ENCODE results near the gene NDUFB10.

The NDUFB10 gene

DNA sequence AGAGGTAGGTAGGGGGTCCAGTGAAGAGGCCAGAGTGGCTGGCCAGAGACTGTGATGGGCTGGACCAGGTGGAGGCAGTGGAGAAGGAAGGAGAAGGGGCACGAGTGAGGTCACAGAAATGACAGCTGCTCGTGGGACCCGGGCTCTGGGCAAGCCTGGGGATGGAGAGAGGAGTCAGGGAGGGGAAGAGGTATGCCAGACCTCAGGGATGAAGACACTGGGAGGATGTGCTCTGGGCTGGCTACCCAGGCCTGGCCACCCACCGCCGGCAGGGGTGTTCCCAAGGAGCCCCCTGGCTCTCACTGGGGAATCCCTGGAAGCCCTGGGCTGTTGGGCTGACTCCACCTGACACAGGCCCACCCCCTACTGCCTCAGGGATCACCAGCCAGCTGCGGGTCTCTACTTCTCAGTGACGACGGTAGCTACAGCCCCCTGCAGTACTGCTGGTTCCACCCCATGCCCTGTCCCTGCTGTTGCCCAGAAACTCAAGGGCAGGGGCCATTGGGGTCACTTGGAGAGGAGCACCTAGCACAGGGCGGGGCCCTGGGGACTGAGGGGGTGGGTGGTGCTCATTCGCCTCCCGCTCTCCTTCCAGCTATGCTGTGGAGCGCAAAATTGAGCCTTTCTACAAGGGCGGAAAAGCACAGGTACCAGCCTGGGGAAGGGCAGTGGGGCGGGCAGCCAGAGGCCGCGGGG is 14.3 kb downstream of the NDUFB10 start:
- no peak for DNase-seq

DNA sequence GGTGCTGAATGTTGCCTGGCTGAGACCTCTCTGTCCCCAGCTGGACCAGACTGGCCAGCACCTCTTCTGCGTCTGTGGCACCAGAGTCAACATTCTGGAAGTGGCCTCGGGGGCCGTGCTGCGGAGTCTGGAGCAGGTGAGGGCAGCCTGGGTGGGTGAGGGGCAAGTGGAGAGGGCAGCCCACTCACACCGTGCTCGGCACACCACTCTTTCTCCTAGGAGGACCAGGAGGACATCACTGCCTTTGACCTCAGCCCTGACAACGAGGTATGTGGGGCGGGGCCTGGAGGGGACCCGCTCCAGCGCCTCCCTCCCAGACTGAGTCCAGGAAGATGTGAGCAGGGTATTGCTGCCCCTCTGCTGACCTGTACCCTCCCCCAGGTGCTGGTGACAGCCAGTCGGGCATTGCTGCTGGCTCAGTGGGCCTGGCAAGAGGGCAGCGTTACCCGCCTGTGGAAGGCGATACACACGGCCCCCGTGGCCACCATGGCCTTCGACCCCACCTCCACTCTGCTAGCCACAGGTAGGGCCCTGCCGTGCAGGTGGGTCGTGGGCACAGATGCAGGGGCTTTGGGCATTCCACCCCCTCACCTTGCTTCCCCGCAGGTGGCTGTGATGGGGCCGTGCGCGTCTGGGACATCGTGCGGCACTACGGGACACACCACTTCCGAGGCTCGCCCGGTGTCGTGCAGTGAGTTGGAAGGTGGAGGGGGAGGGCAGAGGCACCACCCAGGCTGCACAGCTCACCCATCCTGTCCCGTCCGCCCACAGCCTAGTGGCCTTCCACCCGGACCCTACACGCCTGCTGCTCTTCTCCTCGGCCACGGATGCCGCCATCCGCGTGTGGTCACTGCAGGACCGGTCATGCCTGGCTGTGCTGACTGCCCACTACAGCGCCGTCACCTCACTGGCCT is 15.1 kb downstream of the NDUFB10 start:
- no peak for DNase-seq

DNA sequence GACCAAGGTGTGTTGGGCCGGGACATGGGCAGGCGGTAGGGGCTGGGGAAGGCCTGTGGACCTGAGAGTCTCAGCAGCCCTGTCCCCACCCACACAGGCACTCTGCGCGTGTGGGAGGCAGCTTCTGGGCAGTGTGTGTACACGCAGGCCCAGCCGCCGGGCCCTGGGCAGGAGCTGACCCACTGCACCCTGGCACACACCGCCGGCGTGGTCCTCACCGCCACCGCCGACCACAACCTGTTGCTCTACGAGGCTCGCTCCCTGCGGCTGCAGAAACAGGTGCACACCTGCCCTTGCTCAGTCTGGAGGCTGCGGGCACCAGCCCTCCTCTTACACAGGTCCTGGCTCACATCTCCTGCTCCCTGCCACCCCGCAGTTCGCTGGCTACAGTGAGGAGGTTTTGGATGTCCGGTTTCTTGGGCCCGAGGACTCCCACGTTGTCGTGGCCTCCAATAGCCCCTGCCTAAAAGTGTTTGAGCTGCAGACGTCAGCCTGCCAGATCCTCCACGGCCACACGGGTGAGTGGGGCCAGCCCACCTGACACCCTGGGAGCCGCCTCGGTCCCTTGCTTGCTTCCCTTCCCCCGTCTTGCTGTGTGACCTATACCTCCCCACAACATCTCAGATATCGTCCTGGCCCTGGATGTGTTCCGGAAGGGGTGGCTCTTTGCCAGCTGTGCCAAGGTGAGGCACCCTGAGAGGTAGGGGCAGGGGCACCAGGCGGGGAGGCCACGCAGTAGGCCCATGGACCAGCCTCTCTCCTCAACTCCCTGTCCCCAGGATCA is 16.3 kb downstream of the NDUFB10 start:
- no peak for DNase-seq

DNA sequence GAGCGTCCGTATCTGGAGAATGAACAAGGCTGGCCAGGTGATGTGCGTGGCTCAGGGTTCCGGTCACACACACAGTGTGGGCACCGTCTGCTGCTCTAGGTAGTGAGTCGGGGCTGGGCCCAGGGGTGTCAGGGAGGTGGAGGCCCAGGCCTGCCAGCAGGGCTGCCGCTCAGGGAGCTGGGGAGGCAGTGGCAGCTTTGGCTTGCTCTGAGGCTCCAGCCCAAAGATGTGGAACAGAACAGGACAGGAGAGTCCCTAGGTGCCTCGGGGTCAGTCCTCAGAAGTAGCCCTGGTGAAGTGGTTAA is 16.8 kb downstream of the NDUFB10 start:
- no peak for DNase-seq

DNA sequence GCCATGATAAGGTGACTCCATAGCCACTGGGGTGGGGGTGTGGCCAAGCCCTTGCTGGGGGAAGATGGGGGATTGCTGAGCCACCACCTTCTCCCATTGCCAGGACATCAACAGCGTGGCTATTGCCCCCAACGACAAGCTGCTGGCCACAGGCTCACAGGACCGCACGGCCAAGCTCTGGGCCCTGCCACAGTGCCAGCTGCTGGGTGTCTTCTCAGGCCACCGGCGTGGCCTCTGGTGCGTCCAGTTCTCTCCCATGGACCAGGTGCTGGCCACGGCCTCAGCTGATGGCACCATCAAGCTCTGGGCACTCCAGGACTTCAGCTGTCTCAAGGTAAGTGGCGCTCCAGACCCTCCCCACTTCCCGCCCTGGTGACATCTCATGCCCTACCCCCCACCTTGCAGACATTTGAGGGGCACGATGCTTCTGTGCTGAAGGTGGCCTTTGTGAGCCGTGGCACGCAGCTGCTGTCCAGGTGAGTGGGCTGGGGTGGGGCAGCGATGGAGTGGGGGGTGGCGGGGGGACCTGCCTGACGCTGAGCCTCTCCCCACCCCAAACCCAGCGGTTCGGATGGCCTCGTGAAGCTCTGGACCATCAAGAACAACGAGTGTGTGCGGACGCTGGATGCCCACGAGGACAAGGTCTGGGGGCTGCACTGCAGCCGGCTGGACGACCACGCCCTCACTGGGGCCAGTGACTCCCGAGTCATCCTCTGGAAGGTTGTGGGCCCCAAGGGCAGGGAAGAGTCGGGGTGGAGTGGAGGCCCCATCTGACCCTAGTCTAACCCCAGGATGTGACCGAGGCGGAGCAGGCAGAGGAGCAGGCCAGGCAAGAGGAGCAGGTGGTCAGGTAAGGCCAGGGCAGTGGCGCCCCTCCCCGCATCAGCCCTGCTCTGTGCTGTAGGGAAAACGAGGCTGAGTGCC is 17.9 kb downstream of the NDUFB10 start:
- DNase-seq: no peak

DNA sequence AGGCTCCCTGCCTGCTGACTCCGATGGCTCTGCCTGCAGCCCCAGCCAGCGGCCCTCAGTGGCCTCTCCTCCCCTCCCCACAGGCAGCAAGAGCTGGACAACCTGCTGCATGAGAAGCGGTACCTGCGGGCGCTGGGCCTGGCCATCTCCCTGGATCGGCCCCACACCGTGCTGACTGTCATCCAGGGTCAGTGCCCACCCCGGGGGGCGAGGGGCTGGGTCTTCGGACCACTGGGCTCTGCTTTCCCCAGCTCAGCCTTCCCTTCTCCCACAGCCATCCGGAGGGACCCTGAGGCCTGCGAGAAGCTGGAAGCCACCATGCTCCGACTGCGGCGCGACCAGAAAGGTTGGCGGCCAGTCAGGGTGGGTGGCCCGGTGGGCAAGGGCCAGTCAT is 18.5 kb downstream of the NDUFB10 start:
- no peak for DNase-seq

DNA sequence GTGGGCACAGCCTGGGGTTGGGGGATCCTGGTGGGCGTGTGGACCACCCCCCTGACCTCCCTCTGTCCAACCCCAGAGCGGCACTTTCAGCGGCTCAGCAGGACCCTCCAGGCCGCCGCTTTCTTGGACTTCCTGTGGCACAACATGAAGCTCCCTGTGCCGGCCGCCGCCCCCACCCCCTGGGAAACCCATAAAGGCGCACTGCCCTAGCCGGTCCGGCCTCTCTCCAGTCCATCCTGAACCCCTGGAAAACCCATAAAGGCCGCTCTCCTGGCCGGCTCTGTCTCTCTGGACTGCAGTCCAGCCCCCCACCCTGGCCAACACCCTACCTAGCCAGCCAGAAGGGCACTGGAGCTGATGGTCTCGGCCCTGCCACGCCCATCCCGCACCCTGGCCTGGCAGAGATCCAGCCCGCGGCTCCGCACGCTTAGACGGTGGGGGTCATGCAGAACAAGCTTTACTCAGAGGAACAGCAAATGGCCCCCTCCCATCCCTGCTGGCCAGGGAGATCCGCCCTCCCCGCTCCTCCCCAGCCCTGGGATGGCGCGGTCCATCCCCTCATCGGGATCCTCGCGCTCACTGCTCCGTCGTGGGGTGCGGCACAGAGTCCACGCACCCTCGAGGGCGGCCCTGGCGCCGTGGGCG is 19.3 kb downstream of the NDUFB10 start:
- DNase-seq: no peak

DNA sequence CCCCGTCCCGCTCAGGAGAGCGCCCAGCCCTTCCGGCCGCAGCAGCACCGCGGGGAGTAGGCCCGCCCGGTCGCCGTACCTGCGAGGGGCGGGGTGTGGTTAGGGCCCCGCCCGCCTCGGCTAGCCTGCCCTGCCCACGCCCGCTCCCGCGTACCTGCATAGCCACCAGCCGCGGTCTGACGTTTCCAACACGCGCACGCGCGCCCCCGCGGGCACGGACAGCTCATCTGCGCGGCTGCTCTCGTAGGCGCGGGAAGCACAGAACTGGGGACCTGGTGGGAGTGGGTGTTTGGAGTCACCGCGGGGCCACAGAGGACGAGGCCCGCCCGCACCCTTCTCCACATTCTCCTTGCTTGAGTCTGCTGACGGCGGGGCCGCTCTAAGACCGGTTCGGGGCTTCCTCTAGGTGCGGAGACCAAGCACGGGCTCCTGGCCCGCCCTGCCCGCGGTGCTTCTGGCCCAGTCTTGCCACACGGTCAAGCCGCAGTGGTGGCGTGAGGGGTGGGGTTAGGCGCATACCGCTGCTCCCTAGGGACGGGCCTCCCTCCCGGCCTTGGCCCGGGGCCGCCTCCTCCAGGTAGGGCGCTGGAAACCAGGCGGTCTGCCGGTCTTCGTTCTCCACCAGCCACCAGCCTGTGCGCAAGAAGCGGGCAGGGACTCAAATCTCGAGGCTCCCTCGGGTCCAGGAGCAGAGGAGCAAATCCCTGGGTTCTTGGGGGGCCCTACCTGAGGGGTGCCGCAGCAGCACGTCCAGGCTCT is 20.1 kb downstream of the NDUFB10 start:
- no peak for DNase-seq

DNA sequence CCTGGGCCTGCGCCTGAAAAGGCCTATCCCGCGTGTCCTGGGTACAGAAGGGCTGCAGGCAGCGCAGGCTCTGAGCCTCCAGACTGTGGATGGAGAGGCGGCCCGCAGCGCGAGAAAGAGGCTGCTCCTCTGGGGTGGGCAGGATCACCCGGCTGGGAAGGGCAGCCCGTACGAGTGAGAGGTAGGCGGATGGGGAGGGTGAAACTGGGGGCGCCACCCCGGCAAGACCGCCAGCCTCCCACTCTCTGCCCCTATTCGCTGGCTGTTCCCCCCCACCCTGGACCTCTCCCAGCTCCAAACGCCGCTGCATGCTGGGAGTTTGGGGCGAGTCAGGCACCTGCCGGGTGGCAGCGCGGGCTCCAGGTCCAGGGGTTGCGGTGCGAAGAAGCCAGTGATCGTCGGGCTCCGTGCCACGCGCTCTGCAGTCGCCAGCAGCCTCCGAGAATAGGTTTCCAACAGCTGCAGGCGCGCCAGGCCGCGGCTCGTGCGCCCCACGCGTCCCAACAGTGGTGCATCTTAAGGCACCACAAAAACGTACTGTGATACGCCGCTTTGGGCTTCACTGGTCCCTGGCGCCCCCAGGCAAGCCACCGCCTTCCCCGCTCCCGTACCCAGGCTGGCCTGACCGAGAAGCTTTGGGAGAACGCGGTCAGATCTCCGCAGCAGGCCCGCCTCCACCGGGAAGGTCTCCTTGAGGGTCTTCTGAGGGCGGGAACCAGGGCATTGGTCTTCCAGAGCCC is 20.9 kb downstream of the NDUFB10 start:
- DNase-seq: no peak

DNA sequence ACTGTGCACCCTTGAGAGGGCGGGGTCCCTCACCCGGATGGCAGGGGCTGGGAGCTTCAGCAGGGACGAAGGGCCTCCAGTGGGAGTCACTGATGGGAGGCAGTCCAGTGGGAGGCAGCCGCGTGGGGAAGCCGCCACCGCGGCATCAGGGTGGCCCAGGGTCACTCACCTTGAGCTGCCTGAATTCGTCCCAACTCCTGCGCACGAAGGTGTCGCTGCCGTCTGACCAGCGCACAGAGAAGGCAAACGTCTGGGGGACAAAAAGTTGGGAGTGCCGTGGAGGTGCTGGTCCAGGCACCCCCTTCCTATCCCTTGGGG is 21.4 kb downstream of the NDUFB10 start:
- DNase-seq: no peak

DNA sequence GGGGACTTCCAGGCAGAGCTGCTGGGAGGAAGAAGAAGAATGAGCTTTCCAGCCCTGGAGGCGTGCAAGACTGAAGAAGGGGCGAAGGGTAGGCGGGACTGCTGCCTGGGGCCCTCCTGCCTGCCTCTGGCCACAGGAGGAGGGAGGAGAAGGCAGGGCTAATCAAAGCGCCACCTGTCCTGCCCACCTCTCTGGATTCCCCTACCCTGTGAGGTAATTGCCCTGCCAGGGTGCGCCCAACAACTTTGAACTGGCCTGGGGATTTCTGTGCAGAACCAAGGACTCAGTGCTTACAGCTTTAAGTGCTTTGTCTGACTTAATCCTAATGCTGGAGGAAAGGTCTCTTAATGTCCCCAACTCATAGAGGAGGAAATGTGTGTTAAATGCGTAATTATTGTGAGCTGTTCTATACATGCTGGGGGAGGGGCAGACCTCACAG is 22.1 kb downstream of the NDUFB10 start, which contains the start of gene NOXO1:
NOXO1 (minus strand) TSS at position 72 of the 439 bp plus-strand sequence. CDS start 290 bp downstream, outside the sequence.
- DNase-seq: no peak

DNA sequence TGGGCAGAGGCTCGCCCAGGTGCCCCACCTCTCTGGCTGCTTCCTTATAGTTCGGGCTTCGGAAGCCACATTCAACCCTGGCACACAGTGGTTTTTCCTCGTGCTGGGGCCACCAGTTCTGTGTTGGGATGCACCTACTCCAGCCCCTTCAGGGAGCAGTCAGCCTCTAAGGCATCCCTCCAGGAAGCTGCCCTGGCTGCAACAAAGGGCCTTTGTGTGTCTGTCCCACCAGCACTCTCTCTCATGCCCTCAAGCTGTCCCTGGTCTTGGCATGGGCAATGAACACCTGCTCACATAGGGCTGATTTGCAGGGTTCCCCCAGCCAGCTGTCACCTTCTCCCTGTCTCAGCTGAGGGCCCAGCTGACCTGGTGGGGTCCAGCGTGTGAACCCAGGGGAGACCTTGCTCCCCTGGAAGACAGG is 22.7 kb downstream of the NDUFB10 start:
- DNase-seq: no peak

DNA sequence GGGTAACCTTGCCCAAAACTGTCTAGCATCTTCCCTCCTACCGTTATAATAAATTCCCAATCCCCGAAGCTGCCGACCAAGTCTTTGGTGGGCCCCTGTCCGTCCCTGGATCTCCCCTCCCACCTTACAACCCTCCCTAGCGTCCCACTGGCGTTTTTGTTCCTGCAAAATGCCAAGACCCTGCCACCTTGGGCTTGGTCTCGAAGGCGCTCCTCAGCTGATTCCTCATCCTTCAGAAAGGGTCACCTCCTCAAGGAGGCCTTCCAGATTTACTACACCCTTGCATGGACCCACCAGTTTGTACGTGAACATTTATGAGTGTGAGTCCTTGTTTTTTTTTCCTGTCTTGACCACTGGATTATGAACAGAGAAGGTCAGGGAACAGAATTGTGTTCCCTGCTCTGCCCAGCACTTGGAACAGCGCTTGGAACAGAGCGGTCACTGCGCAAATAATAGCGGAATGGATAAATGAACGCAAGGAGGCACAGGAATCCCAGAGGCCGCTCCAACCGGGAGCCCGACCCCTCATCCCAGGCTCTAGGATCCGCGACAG is 23.7 kb downstream of the NDUFB10 start:
- DNase-seq: no peak

DNA sequence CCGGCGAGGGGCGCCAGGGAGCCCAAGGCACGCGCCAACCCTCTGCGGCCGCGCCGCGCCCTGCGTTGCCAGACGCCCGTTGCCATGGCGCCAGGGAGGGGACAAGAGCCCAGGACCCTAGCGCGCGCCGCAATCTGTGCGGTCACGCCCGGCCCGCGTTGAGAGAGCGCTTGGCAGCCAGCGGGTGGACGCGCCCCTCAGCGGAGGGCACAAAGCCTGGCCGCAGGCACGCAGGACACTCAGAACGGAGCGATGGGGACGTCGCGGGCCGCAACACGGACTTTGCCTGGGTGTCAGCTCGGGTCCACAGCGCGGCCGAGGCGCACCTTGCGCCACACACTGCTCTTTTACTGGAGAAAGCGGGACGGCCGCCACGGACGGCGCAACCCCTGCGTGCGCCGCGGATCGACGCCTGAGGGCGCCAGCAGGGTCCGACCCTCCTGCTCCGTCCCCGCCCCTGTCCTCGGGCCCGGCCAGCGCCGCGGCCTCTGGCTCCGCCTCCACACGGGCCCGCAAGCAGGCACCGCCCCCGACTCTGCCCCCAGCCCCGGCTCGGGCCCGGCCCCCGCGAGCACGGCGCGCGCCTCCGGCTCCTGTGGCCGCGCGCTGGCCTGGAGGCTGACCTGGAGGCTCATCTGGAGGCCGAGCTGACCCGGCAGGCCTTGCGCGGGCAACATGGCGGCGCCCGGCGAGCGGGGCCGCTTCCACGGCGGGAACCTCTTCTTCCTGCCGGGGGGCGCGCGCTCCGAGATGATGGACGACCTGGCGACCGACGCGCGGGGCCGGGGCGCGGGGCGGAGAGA is 24.4 kb downstream of the NDUFB10 start, which contains the start of gene GFER:
GFER (plus strand) TSS at position 650 of the 803 bp plus-strand sequence; CDS start at position 676, 26 bp downstream.
- no peak for DNase-seq

DNA sequence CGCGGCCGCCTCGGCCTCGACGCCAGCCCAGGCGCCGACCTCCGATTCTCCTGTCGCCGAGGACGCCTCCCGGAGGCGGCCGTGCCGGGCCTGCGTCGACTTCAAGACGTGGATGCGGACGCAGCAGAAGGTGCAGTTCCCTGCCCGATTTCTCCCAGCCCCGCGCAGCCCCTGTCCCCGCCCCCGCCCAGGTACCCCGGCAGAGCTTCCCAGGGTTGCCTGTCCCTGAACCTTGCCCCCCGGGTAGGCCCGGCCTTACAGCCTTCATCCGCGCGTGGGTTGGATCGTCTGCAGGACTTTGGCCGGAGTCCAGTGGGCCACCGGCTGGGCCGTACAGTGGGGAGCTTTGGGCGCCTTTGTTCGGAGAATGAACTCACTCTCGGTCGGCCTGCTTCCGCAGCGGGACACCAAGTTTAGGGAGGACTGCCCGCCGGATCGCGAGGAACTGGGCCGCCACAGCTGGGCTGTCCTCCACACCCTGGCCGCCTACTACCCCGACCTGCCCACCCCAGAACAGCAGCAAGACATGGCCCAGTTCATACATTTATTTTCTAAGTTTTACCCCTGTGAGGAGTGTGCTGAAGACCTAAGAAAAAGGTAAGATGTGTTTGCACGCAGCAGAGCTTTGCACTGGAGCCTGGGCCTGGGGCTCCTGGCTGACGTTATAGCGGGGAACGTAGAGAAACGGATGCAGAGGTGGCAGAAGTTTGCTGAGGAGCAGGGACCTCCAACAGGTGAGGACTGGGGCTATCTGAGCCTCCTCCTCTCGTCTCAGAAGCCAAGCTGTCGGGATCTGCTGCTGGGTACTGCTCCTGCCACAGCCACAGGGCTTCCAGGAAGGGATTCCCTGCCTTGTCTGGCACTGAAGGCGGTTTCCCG is 25.2 kb downstream of the NDUFB10 start:
- DNase-seq: no peak

DNA sequence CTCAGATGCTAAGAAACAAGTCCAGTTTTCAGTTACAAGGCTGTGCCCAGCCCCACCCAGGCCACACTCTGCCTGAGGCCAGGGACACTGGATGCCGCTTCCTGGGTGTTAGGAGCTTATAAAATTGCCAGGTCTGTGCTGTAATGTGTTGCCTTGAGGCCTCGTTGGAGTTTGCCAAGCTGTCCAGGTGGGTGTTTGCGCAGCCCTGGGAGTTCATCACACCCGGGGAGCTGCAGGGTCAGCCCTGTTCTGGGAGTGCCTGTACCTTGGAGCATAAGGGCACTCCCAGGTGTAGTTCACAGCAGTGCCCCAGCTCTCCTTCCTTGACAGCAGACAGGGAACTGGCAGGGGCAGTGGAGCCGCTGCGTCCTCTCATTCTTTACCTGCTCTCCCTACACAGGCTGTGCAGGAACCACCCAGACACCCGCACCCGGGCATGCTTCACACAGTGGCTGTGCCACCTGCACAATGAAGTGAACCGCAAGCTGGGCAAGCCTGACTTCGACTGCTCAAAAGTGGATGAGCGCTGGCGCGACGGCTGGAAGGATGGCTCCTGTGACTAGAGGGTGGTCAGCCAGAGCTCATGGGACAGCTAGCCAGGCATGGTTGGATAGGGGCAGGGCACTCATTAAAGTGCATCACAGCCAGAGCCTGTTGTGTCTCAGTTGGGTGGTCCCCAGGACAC is 26.3 kb downstream of the NDUFB10 start:
- DNase-seq: no peak

DNA sequence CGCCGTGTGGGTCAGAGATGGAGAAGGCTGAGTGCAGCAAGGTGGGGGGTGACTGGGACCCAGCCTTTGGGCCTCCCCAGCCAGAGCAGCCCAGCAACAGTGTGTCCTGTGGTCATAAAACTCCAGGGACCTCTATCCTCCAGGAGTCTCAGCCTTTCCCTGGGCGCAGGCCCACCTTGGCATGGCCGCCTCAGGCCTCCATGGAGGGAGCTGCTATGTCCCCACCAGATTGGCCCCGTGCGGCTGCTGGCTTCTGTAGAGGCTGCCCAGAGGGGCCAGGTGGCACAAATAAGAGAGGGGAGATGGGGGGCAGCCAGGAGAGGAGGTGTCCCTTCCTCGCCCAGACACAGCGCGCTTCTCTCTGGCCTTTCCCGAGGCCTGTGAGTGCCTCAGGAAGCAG is 27.9 kb downstream of the NDUFB10 start:
- no peak for DNase-seq

Measured in NCI-H2081 treated with DMSO at 0.1 percent for 48 hours (cell line).